GM23338 (cell line): ENCODE results near the gene NELL2.

ENCODE experiments used
- CTCF ChIP-seq, 2 experiments: fragments of 200-600 bp in 1 of 2; sonication (generic) in 1 of 2; conservative IDR thresholded peaks; 2 replicates each; pipeline versions ENCODE4 v1.5.1 to v1.6.1; 2016 to 2017; ENCODE audit warnings: antibody characterized with exemption in 2 of 2, low read depth in 2 of 2, mild to moderate bottlenecking in 2 of 2, moderate library complexity in 1 of 2
- ETS1 ChIP-seq: IDR thresholded peaks from 2 replicates; pipeline ENCODE4 v1.6.1; 2016; ENCODE audit warnings: antibody characterized with exemption
- EZH2 ChIP-seq: fragments of 200-600 bp; sonication (generic); IDR thresholded peaks from one replicate; pipeline ENCODE4 v1.8.0; 2017; ENCODE audit warnings: antibody characterized with exemption, mild to moderate bottlenecking, low read depth; ENCODE audit not compliant: unreplicated experiment
- EZH2phosphoT487 ChIP-seq: fragments of 200-600 bp; sonication (generic); IDR thresholded peaks from one replicate; pipeline ENCODE4 v1.8.1; 2018; ENCODE audit warnings: antibody characterized with exemption; ENCODE audit not compliant: unreplicated experiment
- POLR2AphosphoS5 ChIP-seq: IDR thresholded peaks from 2 replicates; pipeline ENCODE4 v1.6.1; 2016; ENCODE audit warnings: antibody characterized with exemption, low read depth

GRCh38 chr12:44904321-44904720 is 28.2 kb upstream of the NELL2 start:
- TF ChIP-seq CTCF (conservative IDR thresholded peaks at IDR 0.05; ENCODE audit: low read depth in 2 of 2) (no peak), POLR2AphosphoS5 (no peak), EZH2phosphoT487 (no peak), EZH2 (no peak), ETS1 (no peak)
